GM12878 (cell line): ENCODE data around the gene CARD10. TPM values are rescaled to one million over a fixed set of nuclear protein-coding genes. Genes with fewer than 3 reads are reported as not detected.

Experiments
- CHD1 ChIP-seq: IDR thresholded peaks from 2 replicates; pipeline ENCODE4 v1.6.1; 2012; ENCODE audit warnings: low read depth, low read length, improper control_type of control experiment
- EED ChIP-seq: sonication (generic); IDR thresholded peaks from 2 replicates; pipeline ENCODE4 v1.6.1; 2016; ENCODE audit warnings: antibody characterized with exemption, low read depth
- EGR1 ChIP-seq, 2 experiments: IDR thresholded peaks; 1 replicate in 1 of 2; 2 replicates in 1 of 2; pipeline ENCODE4 v1.6.1; 2011 to 2012; ENCODE audit warnings: low read depth in 2 of 2, low read length in 2 of 2, borderline replicate concordance in 1 of 2, mild to moderate bottlenecking in 1 of 2, moderate library complexity in 1 of 2
- HCFC1 ChIP-seq: fragments of 150-350 bp; IDR thresholded peaks from 2 replicates; pipeline ENCODE4 v1.6.1; 2014; ENCODE audit warnings: low read length
- HDAC2 ChIP-seq: fragments of 200-600 bp; sonication (generic); IDR thresholded peaks from 2 replicates; pipeline ENCODE4 v1.6.1; 2017
- IKZF1 ChIP-seq: fragments of 450-650 bp; conservative IDR thresholded peaks from 2 replicates; pipeline ENCODE4 v1.6.1; 2017; ENCODE audit warnings: antibody characterized with exemption, mild to moderate bottlenecking
- MTA2 ChIP-seq: fragments of 450-650 bp; IDR thresholded peaks from 2 replicates; pipeline ENCODE4 v1.6.1; 2016; ENCODE audit warnings: low read depth, mild to moderate bottlenecking, moderate library complexity
- NFYB ChIP-seq: IDR thresholded peaks from 2 replicates; pipeline ENCODE4 v1.6.1; 2011; ENCODE audit warnings: low read depth, mild to moderate bottlenecking, low read length, improper control_type of control experiment, moderate library complexity; ENCODE audit not compliant: insufficient read depth
- NR2F1 ChIP-seq: fragments of 450-650 bp; conservative IDR thresholded peaks from 2 replicates; pipeline ENCODE4 v1.6.1; 2017; ENCODE audit warnings: mild to moderate bottlenecking
- POLR2AphosphoS5 ChIP-seq: IDR thresholded peaks from 2 replicates; pipeline ENCODE4 v1.6.1; 2011; ENCODE audit warnings: mild to moderate bottlenecking, low read length, inconsistent platforms
- RAD21 ChIP-seq: IDR thresholded peaks from 2 replicates; pipeline ENCODE4 v1.6.1; 2011; ENCODE audit warnings: mild to moderate bottlenecking, low read depth, low read length, moderate library complexity; ENCODE audit not compliant: insufficient read depth
- RAD51 ChIP-seq: fragments of 450-650 bp; IDR thresholded peaks from 2 replicates; pipeline ENCODE4 v1.6.1; 2016; ENCODE audit warnings: moderate library complexity, mild to moderate bottlenecking, inconsistent platforms
- RB1 ChIP-seq: fragments of 450-650 bp; formaldehyde crosslinking; IDR thresholded peaks from 2 replicates; pipeline ENCODE4 v1.6.1; 2017; ENCODE audit warnings: mild to moderate bottlenecking, borderline replicate concordance
- RFX5 ChIP-seq: IDR thresholded peaks from 2 replicates; pipeline ENCODE4 v1.6.1; 2011; ENCODE audit warnings: low read depth, low read length, improper control_type of control experiment
- SMAD1 ChIP-seq: fragments of 450-650 bp; IDR thresholded peaks from 2 replicates; pipeline ENCODE4 v1.6.1; 2018; ENCODE audit warnings: mild to moderate bottlenecking, low read depth; ENCODE audit not compliant: partially characterized antibody
- SMC3 ChIP-seq: IDR thresholded peaks from 2 replicates; pipeline ENCODE4 v1.6.1; 2011; ENCODE audit warnings: low read length, improper control_type of control experiment, borderline replicate concordance
- SUZ12 ChIP-seq: fragments of 200-600 bp; sonication (generic); IDR thresholded peaks from one replicate; pipeline ENCODE4 v1.6.1; 2018; ENCODE audit warnings: antibody characterized with exemption, mild to moderate bottlenecking; ENCODE audit not compliant: unreplicated experiment
- ZNF384 ChIP-seq: IDR thresholded peaks from 2 replicates; pipeline ENCODE4 v1.6.1; 2012; ENCODE audit warnings: low read depth, mild to moderate bottlenecking, low read length, improper control_type of control experiment, borderline replicate concordance
- polyA plus RNA-seq, 11 experiments: library from polyadenylated mRNA; depleted of rRNA in 4 of 11; unstranded in 6 of 11; stranded (reverse) in 5 of 11; fragments of >200 nt; fragmentation: Nextera tagmentation in 4 of 11; fragmentation: Illumina TruSeq in 1 of 11; extraction: Ambion mirVana in 4 of 11; extraction: Trizol in 1 of 11; gene quantifications; 1 replicate in 1 of 11; 2 replicates in 10 of 11; pipeline versions ENCODE4 v1.2.1 to v1.2.3, GENCODE V29; 2011 to 2016; ENCODE audit warnings: inconsistent platforms in 2 of 11, missing spikeins in 2 of 11, low read depth in 1 of 11
- total RNA-seq, 4 experiments: library from RNA; depleted of rRNA in 3 of 4; stranded (reverse); fragments of >200 nt in 3 of 4; fragmentation: Illumina TruSeq in 1 of 4; extraction: Trizol in 1 of 4; gene quantifications; 2 replicates each; pipeline versions ENCODE4 v1.2.1 to v1.2.3, GENCODE V29; 2013 to 2021
- TF ChIP-seq, protein P1 (sequence below): fragments of 450-650 bp; formaldehyde crosslinking; IDR thresholded peaks from 2 replicates; pipeline ENCODE4 v1.4.0; 2022; ENCODE audit warnings: mild to moderate bottlenecking, moderate library complexity
- TF ChIP-seq, protein P2 (sequence below): IDR thresholded peaks from 2 replicates; pipeline ENCODE4 v1.6.1; 2012; ENCODE audit warnings: low read length, inconsistent platforms
- TF ChIP-seq, protein P3 (sequence below): fragments of 450-650 bp; formaldehyde crosslinking; IDR thresholded peaks from 2 replicates; pipeline ENCODE4 v1.4.0; 2020; ENCODE audit warnings: mild to moderate bottlenecking, moderate library complexity

CARD10 gene
- total and polyA plus RNA-seq, 10 of the 15 experiments (the other 5 are each of a cell fraction or from before 2014, with no cell fraction given) = 0.08 to 0.10 (median 0.10) TPM; not detected in 7

DNA sequence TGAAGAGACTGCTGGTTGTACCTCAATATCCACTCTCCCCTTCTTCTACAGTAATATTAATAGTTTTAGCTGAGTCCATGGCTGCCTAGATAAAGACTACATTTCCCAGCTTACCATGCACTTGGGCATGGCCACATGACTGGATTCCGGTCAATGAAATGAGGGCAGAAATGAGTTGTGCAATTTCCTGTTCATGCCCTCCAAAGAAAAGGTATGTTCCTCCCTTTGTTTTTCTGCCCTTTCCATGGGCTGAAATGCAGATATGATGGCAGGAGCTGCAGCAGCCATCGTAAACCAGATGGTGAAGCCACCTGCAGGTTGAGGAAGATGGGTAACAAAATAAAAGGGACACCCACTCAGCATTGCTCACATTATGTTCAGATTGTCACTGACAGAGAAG, 76.7 kb downstream of the CARD10 start (continued):
- TF ChIP-seq HCFC1 (peak; percentile 60), SMAD1 (no peak), EGR1 (IDR thresholded peaks at IDR 0.05; ENCODE audit: borderline replicate concordance in 1 of 2, low read depth in 2 of 2, low read length in 2 of 2) (no peak), ZNF384 (no peak), CHD1 (no peak), HDAC2 (no peak), NFYB (no peak), RAD21 (no peak), SUZ12 (no peak), MTA2 (no peak), POLR2AphosphoS5 (no peak), NR2F1 (no peak), EED (no peak), RFX5 (no peak), IKZF1 (no peak), SMC3 (no peak), RB1 (no peak), RAD51 (peak; percentile 48; the same call in 1 of the 2 replicates)
- TF ChIP-seq, protein P1, sequence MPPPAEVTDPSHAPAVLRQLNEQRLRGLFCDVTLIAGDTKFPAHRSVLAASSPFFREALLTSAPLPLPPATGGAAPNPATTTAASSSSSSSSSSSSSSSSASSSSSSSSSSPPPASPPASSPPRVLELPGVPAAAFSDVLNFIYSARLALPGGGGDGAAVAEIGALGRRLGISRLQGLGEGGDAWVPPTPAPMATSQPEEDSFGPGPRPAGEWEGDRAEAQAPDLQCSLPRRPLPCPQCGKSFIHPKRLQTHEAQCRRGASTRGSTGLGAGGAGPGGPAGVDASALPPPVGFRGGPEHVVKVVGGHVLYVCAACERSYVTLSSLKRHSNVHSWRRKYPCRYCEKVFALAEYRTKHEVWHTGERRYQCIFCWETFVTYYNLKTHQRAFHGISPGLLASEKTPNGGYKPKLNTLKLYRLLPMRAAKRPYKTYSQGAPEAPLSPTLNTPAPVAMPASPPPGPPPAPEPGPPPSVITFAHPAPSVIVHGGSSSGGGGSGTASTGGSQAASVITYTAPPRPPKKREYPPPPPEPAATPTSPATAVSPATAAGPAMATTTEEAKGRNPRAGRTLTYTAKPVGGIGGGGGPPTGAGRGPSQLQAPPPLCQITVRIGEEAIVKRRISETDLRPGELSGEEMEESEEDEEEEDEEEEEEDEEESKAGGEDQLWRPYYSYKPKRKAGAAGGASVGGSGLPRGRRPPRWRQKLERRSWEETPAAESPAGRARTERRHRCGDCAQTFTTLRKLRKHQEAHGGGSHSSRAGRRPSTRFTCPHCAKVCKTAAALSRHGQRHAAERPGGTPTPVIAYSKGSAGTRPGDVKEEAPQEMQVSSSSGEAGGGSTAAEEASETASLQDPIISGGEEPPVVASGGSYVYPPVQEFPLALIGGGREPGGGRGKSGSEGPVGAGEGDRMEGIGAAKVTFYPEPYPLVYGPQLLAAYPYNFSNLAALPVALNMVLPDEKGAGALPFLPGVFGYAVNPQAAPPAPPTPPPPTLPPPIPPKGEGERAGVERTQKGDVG (CRISPR knock-in tag) = no peak
- TF ChIP-seq, protein P2, sequence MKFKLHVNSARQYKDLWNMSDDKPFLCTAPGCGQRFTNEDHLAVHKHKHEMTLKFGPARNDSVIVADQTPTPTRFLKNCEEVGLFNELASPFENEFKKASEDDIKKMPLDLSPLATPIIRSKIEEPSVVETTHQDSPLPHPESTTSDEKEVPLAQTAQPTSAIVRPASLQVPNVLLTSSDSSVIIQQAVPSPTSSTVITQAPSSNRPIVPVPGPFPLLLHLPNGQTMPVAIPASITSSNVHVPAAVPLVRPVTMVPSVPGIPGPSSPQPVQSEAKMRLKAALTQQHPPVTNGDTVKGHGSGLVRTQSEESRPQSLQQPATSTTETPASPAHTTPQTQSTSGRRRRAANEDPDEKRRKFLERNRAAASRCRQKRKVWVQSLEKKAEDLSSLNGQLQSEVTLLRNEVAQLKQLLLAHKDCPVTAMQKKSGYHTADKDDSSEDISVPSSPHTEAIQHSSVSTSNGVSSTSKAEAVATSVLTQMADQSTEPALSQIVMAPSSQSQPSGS = no peak
- TF ChIP-seq, protein P3, sequence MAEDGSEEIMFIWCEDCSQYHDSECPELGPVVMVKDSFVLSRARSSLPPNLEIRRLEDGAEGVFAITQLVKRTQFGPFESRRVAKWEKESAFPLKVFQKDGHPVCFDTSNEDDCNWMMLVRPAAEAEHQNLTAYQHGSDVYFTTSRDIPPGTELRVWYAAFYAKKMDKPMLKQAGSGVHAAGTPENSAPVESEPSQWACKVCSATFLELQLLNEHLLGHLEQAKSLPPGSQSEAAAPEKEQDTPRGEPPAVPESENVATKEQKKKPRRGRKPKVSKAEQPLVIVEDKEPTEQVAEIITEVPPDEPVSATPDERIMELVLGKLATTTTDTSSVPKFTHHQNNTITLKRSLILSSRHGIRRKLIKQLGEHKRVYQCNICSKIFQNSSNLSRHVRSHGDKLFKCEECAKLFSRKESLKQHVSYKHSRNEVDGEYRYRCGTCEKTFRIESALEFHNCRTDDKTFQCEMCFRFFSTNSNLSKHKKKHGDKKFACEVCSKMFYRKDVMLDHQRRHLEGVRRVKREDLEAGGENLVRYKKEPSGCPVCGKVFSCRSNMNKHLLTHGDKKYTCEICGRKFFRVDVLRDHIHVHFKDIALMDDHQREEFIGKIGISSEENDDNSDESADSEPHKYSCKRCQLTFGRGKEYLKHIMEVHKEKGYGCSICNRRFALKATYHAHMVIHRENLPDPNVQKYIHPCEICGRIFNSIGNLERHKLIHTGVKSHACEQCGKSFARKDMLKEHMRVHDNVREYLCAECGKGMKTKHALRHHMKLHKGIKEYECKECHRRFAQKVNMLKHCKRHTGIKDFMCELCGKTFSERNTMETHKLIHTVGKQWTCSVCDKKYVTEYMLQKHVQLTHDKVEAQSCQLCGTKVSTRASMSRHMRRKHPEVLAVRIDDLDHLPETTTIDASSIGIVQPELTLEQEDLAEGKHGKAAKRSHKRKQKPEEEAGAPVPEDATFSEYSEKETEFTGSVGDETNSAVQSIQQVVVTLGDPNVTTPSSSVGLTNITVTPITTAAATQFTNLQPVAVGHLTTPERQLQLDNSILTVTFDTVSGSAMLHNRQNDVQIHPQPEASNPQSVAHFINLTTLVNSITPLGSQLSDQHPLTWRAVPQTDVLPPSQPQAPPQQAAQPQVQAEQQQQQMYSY = no peak
